ENCODE data around the gene STAC3. TPM values are rescaled to one million over a fixed set of nuclear protein-coding genes. Genes with fewer than 3 reads are reported as not detected.

Gene STAC3
- polyA plus RNA-seq, 1 experiment: 0.25 TPM

GRCh38 chr12:57238854-57239554, 12.0 kb downstream of the STAC3 start:
- peaks cover 20% of the 10 kb centered on the region for H3K27me3 ChIP-seq (ENCODE audit: control insufficient read depth, insufficient read depth, low read length)
- peaks cover 3% of the 10 kb centered on the region; the same call in 1 of the 2 replicates for H3K9me3 ChIP-seq (ENCODE audit: control insufficient read depth, insufficient read depth, low read length)
- peak overlapping the region; percentile 89 for H3K27ac ChIP-seq (ENCODE audit: low read depth, low read length)
- H3K4me3 ChIP-seq (ENCODE audit: low read depth, low read length): peak overlapping the region; percentile 68
- DNase-seq (ENCODE audit: low read depth, low spot score): peak; percentile 72
- peak; percentile 100 for TF ChIP-seq CTCF (IDR thresholded peaks at IDR 0.05; ENCODE audit: low read depth, low read length)
- POLR2A ChIA-PET: interaction anchor here (0.7 to 4.5 kb wide), 3 partner anchors 9 to 104 kb away, joined by 3 to 58 read pairs (median 4); partner anchors contain the start of gene SHMT2
- CTCF ChIA-PET: interaction anchor here (0.7 to 10.5 kb wide), 9 partner anchors 9 to 170 kb away, joined by 3 to 161 read pairs (median 6); partner anchors contain the start of genes NXPH4, SHMT2 and STAC3

GRCh38 chr12:57237932-57238853, 12.8 kb downstream of the STAC3 start:
- Histone ChIP-seq H3K27me3 (ENCODE audit: control insufficient read depth, insufficient read depth, low read length) (peaks cover 20% of the 10 kb centered on the region), H3K27ac (ENCODE audit: low read depth, low read length) (no peak overlapping the region), H3K4me3 (ENCODE audit: low read depth, low read length) (no peak overlapping the region), H3K9me3 (ENCODE audit: control insufficient read depth, insufficient read depth, low read length) (peaks cover 3% of the 10 kb centered on the region; the same call in 1 of the 2 replicates)
- no peak for TF ChIP-seq CTCF (IDR thresholded peaks at IDR 0.05; ENCODE audit: low read depth, low read length)
- ChIA-PET POLR2A (interaction anchor here (0.7 to 4.5 kb wide), 3 partner anchors 8 to 105 kb away, joined by 3 to 58 read pairs (median 4); partner anchors contain the start of gene SHMT2), CTCF (interaction anchor here (1.1 to 10.5 kb wide), 8 partner anchors 8 to 169 kb away, joined by 3 to 161 read pairs (median 6); partner anchors contain the start of genes NXPH4, SHMT2 and STAC3)
- no peak for DNase-seq (ENCODE audit: low read depth, low spot score)

GRCh38 chr12:57237596-57237931, 13.4 kb downstream of the STAC3 start:
- POLR2A ChIA-PET: interaction anchor here (4.5 kb wide), 1 partner anchor 7 kb away, joined by 58 read pairs; the partner anchor contains the start of gene SHMT2
- Histone ChIP-seq H3K9me3 (ENCODE audit: control insufficient read depth, insufficient read depth, low read length) (peaks cover 3% of the 10 kb centered on the region; the same call in 1 of the 2 replicates), H3K27ac (ENCODE audit: low read depth, low read length) (no peak overlapping the region), H3K4me3 (ENCODE audit: low read depth, low read length) (no peak overlapping the region), H3K27me3 (ENCODE audit: control insufficient read depth, insufficient read depth, low read length) (peaks cover 17% of the 10 kb centered on the region)
- DNase-seq (ENCODE audit: low read depth, low spot score): no peak
- TF ChIP-seq CTCF (IDR thresholded peaks at IDR 0.05; ENCODE audit: low read depth, low read length): no peak
- CTCF ChIA-PET: interaction anchor here (1.0 to 10.5 kb wide), 4 partner anchors 7 to 22 kb away, joined by 4 to 161 read pairs (median 23); partner anchors contain the start of genes NXPH4 and SHMT2

- TF ChIP-seq CTCF (IDR thresholded peaks at IDR 0.05; ENCODE audit: low read depth, low read length): no peak
- Histone ChIP-seq H3K27me3 (ENCODE audit: control insufficient read depth, insufficient read depth, low read length) (peaks cover 12% of the 10 kb centered on the region), H3K27ac (ENCODE audit: low read depth, low read length) (no peak overlapping the region), H3K4me3 (ENCODE audit: low read depth, low read length) (no peak overlapping the region), H3K9me3 (ENCODE audit: control insufficient read depth, insufficient read depth, low read length) (peaks cover 3% of the 10 kb centered on the region; the same call in 1 of the 2 replicates)
- ChIA-PET POLR2A (interaction anchor here (0.5 kb wide), 1 partner anchor 23 kb away, joined by 3 read pairs; no protein-coding TSS in a partner anchor), CTCF (interaction anchor here (1.0 to 10.5 kb wide), 3 partner anchors 10 to 22 kb away, joined by 4 to 161 read pairs (median 5); partner anchors contain the start of gene NXPH4)
- no peak for DNase-seq (ENCODE audit: low read depth, low spot score)
Observed at GRCh38 chr12:57236925-57237595, 13.9 kb downstream of the STAC3 start.

Data from AG04450 (cell line).